NOMO-1 treated with DMSO at 0.1 percent for 48 hours (cell line): ENCODE results near the gene KCNQ2.
"Not testable (repeated sequence)": the region's sequence is repeated elsewhere in the genome, so short reads cannot be mapped to it uniquely, and the experiment has no call there.

Source experiments
- DNase-seq: peaks from one replicate; lab custom pipeline; 2025; ENCODE audit not compliant: unreplicated experiment; lab: John Stamatoyannopoulos, UW

KCNQ2 gene

DNA sequence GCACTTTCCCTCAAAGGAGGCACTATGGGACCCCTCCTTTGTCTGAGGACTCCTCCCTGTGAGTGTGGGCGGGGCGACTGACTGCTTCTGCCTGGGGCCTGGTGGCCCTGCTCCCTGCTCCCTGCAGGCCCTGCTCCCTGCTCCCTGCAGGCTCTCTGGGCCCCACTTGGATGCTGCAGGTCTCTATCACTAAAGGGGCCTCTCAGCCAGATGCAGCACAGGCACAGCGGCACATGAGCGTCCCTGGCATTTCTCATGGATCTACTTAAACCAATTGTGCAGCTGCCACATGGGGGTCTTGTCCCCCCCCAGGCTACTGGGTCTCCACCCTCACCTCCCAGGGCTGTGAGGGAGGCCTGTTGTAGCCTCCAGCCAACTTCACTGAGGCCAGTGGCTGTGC lies 18.6 kb upstream of the KCNQ2 start:
- no peak for DNase-seq

DNA sequence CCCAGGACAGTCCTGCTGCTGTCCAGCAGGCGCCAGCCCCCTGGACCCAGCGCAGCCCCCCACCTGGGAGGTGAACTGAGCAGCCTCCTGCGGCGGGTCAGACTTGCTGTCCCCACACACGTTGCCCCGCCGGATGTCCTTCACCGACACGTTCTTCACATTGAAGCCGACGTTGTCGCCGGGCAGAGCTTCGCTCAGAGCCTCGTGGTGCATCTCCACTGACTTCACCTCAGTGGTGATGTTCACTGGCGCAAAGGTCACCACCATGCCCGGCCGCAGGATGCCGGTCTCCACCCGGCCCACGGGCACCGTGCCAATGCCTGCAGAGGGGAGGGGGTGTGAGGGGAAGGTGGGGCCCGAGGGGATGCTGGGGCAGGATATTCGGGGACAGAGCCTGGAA lies 18.0 kb upstream of the KCNQ2 start:
- no peak for DNase-seq

DNA sequence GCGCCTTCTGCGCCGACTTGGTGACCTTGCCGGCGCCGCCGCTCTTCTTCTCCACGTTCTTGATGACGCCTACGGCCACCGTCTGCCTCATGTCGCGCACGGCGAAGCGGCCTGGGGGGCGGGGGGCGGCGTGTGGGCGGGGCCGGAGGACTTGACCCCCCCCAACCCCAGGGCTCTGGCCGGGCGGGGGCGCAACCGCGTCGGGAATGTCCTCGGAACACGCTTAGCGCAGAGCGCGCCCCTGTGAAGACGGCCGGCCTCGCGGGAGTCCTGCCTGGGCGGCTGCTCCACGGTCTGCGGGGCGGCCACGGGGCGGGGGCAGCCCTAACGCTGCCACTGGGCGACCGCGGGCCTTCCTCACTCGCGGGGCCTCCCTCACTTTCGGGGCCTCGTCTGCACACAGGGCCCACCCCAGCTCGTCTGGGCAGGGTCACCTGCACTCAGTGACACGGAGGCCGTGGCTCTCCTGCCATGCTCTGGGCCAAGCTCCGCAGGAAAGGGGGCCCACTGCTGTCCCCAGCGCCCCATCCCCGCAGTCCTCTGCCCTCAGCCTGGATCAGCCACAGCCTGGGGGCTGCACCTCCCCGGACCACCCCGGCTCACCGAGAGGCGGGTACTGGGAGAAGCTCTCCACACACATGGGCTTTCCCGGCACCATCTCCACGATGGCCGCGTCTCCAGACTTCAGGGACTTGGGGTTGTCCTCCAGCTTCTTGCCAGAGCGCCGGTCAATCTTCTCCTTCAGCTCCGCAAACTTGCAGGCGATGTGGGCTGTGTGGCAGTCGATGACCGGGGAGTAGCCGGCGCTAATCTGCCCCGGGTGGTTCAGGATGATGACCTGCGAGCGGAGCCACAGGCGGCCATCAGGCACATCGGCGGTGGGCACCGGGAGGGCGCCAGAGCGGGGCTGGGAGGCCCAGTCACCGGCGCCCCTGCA lies 16.1 kb upstream of the KCNQ2 start:
- no peak for DNase-seq

DNA sequence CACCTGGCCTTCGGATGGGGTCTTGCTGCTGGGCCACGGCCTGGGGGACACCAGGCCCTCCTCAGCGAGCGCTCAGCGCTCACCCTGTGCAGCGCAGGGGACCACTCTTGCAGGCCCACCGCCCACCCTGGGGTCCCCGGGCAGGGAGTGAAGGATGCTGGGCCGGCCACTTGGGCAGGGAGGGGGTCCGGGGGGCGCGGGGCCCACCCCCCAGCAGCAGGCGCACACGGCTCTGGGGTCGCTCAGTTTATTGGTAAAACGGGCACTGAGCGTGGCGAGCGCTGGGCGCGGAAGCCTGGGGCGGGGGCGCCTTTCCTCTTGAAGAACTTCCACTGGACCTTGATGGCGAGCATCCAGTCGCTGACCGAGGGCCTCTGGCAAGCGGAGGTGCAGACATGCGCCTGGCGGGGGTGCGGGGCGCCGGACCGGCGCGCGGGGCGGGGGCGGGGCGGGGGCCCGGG lies 15.4 kb upstream of the KCNQ2 start:
- DNase-seq = no peak

DNA sequence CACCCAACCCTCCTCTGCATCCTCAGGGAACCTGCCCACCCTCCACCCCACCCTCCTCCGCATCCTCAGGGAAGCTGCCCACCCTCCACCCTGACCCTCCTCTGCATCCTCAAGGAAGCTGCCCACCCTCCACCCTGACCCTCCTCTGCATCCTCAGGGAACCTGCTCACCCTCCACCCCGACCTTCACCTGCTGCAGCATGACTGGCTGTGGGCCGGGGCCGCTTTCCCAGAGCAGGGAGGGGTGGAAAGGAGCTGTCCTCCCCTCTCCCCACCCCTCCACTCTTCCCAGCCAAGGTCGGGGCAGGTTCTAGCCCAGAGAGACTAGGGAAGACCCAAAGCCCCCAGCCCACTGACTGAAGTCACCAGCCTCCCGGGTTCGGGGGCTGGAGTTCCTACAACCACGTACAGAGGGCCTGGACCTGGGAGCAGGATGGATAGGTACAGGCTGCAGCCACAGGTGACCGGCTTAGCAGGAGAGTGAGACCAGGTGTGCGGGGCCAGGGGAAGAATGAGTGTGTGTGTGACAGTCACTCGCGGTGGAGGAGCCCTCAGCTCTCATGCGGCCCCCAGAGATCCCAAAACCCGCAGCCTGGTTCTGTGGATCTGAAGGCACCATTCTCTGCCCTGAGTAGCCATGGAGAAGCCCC lies 14.8 kb upstream of the KCNQ2 start:
- DNase-seq = no peak

DNA sequence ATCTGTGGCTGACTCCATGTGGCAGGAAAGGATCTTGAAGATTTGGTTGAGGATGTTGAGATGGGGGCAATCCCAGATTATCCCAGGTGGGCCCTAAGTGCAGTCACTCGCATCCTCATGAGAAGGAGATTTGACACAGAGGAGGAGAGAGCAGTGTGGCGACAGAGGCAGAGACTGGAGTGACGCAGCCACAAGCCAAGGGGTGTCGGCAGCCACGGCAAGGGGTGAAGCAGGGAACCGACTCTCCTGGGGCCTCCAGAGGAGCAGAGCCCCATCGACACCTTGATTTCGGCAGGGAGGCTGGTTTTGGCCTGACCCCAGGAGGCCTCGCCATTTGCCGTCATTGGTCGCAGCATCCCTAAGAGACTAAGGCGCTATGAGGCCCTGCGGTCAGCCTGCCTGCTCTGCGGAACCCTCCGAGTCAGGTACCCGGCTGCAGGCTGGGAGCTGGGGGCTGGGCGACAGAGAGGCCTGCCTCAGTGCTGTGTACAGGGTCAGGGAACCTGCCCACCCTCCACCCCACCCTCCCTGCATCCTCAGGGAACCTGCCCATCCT lies 13.9 kb upstream of the KCNQ2 start:
- no peak for DNase-seq

DNA sequence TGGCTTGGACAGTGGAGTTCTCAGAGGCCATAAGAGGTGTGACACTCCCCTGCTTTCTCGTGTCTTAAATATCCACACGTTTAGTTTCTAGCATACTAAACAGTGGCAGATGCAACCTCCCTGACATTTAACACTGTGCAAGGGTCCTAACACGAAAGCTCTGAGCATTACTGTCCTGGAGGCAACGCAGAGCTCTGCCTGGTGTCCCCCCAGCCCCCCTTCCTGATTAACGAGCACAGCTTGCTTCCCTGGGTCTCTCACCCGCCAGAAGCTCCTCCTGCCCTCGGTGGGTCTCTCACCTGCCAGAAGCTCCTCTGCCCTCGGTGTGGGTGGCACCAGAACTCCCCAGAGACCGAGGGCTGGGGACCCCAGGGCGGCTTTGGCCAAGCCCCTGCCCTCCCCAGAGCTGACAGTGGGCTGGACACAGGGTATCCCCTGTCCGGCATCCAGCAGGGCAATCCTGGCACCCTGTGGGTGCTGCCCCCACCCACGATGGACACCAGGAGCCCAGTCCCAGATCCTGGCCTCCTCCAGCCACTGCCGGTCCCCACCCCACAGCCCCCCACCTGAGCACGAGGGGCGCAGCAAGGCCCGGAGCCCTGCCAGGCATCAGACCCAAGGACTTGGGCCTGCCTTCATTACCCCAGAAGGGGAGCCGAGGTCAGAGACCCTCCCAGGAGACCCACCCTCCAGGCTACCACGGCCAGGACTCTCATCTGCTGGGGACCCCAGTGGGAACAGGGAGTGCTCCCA lies 12.4 kb upstream of the KCNQ2 start:
- DNase-seq = no peak

DNA sequence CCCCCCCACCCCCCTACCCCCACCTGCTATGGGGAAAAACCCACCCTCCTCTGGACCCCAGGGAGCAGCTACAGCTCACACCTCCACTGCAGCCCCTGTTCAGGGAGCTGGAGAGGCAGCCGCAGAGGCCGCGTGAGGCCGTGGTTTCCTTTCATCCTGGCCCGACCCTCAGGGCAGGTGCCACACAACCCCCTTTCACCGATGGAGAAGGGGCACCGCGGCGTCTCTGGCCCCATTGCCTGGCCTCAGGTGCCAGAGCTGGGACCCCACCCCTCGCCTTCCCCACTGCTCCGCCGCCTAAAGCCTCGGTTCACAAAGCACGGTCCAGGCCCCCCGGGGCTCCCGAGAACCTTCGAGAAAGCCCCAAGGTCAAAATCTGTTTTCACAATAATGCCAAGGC lies 11.8 kb upstream of the KCNQ2 start:
- no peak for DNase-seq

DNA sequence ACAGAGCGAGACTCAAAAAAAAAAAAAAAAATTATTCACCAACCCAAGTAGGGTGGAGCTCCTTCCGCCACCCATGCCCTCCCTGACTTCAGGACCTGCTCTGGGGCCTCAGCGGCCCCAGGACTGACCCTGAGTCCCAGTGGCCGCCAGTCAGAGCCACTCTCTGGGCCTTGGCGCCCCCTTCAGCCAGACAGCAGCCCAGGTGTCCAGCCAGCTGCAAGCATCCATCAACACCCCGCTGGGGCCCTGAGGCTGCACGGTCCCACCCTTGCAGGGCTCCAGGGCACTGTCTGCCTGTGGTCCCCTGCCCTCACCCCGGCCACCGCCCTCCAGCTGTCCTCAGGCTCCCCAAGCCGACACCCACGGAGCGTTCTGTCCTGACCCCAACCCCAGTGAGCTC lies 11.4 kb upstream of the KCNQ2 start:
- DNase-seq = no peak

DNA sequence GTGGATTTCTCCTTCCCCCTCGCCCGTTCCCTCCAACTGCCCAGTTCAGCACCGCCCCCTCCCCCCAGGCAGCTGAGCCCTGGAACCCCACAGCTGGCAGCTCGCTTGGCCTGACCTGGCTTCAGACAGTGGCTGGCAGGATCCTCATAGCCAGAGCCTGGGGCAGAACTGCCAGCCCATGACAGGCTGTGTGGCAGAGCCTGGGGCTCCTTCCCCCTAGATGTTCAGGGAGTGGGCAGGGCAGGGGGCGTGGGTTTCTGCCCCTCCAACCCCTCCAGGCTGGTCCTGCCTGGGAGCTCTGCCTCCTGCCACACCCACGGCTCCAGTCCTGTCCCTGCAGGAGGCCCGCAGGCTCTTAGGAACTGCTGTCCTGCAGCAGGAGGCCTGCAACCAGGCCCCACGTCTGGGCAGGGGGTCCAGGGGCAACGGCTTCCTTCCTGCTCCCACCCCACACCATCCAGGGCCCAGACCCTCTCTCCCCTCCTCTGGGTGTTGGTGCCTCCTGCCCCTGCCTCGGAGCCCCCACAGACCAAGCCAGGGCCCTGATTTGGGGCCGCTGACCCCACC lies 9.6 kb upstream of the KCNQ2 start:
- DNase-seq = no peak

DNA sequence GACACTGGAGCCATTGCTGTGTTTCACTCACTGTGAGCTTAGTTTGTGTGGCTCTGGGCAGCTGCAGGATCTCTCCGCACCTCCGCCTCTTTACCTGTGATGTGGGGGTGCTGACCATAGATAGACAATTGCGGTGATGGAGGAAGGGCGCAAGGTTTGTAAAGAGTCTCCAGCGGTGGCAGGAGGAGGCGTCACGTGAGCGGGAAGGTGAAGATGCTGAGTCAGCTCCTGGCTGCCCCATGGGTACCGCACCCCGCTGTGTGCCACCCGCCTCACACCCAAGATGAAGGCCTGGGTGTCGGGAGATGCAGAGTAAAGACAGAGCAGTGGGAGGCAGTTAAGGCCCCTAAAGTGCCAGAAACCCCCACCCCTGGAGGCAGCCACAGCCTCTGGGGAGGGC lies 9.0 kb upstream of the KCNQ2 start:
- DNase-seq = no peak

DNA sequence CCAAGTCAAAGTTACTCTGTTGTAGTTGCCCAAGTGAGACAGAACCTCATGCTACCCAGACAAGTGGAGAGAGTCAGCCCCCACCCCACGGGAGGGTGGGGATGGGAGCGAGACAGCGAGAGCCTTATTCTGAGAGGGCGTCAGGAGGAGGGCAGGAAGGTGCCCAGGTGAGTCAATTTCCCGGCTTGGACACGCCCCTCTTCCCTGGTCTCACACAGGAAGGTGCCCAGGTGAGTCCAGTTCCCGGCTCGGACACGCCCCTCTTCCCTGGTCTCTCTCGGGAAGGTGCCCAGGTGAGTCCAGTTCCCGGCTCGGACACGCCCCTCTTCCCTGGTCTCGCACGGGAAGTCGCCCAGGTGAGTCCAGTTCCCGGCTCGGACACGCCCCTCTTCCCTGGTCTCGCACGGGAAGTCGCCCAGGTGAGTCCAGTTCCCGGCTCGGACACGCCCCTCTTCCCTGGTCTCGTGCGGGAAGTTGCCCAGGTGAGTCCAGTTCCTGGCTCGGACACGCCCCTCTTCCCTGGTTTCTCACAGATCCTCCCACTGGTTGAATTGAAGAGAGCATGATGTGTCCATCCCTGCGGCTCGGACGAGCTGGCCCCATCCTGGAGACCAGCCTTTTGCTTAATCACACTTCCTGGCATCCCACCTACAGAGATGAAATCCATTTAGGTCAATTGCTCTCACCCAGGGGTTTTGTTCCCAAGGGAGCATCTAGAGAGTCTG lies 7.4 kb upstream of the KCNQ2 start:
- not testable (repeated sequence) for DNase-seq

DNA sequence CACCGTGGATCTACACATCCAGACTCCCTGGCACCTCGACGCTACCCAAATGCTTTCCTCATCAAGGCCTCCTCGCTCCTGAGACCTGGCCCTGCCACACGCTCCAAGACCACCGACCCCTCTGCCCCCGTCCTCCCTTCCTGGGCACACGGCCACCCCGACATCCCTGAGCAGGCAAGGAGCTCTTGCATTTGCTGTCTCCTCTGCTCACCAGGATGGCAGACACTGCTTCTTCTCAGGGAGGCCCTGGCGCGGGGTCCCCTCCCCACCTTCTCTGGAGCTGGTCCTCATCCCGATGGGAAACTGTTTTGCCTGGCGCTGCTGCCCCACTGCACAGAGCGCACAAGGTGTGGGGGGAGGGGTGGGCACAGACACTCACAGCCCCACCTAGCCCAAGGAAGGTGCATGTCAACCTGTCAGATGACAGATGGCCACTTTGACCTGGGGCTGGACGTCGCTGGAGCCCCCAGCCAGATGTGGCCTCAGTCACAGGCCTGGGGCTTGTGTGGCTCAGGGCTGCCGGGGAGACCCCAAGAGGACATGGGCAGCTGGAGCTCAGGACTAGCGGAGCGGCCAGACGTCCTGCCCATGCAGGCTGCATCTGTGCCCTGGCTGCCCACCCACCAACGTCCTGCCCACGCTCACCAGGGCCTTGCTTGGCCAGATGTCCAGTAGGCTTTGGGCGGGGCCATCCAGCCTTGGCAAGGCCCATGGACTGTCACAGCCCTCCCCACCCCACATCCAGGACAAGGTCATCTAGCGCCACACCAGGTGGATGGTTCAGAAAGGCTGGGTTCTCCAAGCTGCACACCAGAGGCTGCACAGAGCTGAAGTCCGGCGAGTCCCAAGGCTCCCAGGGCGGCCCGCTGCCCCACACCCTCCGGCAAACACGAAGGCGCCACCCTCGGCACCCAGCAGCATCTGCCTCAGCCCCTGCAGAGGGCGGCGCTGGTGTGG lies 6.2 kb upstream of the KCNQ2 start:
- DNase-seq = no peak

DNA sequence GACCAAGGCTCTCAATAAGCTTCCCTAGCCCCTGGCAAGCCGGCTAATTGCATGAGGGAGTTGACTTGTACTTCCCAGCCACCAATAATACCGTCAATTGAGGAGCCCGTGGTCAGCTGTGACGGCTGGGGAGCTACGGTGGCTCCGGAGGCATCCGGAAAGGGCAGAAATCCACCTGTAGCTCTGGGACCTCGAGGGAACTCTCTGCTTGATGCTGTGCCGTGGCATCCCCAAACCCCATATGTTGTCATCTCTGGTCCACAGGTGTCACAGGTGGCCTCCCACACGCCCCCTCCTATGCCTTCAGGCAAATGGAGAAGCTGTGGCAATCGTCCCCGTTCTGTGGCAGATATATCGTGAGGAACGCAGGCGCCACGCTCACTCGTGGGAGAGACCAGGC lies 5.5 kb upstream of the KCNQ2 start:
- DNase-seq = no peak

DNA sequence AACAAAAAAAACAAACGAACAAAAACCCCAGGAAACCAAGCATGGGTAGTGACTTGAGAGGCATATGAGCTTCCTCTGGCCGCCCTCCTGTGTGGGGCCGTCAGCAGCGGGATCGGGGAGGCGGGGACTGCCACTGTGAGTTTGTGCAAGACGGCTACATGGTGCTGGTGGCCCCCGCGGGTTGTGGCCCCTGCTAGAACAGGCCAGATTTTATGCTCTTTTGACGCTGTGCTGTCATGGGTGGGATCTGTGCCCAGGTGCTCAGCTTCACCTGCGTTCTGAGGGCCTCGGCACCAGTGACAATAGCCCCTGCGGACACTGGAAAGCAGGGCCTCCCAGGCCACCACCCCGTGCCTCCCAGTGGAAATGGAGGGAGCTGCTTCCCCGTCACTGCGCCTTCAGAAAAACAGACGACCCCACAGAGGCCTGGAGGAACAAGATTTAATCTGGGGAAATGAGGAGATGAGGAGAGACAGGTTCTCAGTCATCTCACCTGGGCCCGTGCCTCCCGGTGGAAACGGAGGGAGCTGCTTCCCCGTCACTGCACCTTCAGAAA lies 4.7 kb upstream of the KCNQ2 start:
- DNase-seq = no peak

DNA sequence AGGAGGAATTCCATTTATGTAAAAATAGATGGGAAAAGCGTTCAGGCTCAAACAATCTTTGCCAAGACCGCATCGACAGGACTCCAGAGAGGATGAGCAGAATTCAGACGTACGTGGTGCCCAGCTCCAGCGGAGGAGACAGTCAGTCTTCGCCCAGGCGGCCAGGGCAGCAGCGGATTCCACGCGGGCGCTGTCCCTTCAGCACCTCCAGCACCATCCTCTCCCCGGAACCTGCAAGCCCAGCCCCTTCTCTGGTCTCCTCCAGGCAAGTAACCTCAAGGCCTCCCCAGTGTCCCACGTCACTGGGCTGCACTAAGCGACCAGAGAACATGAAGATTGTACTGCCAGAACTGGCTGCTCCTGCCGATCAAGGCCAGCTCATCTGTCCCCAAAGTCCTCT lies 2.8 kb upstream of the KCNQ2 start:
- DNase-seq = no peak

DNA sequence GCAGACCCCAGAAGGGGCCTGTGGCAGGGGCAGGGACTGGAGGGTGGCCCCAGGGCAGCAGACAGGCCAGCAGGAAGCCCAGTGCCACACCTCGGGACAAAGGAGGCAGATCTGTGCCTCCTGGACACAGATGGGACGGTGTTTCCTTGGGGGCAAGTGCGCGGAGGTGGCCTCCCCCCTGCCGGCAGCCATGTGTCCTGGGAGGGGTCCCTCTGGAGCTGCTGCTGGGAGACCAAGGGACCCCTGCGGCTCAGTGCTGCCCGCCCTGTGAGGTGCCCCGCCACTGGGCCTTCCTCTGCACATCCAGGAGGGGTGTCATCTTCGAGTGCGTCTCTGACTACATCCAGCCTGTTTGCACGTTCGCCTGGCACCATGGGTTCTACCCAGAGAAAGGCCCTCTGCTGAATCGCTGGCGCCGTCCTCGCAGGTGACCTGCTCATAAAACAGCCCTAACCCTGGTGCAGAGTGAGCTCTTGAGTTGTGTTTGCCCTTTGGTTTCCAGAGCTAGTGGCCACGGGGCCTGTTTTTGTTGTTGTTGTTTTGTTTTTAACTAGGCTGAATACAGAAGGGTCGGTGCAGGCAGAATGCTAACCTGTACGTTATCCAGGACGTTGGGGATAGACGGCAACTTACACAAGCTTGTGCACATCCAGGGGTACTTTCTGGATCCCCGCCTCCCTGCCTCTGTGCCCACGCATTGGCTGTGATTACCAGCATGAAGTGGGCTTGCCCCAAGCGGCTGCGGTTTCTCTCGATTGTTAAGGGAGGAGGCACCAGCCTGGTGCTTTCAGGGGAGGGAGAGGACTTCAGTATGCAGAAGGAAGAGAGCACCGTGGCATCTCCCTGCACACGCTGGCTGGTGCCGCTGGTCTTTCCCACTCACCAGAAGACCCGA lies 1.3 kb upstream of the KCNQ2 start:
- DNase-seq = peak; percentile 10

DNA sequence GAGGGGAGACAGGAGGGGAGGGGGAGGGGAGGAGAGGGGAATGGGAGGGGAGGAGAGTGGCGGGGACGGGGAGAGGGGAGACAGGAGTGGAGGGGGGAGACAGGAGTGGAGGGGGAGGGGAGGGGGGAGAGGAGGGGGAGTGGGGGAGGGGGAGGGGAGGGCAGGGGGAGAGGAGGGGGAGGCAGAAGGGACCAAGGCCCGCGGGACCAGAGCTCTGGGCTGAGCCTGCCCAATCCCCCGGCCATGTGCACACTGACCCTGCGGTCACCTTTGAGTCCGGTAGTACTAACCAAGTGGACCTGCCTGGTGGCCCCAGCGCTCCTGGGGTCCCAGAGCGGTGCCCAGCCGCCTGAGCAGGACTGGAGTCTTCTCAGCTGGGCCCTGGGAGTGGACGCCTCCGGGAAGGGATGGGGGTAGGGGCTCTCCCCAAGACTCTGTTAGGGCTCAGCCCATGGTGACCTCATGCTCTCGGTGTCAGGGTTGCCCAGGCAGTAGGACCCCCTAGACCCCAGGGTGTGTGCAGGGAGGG lies 471 bp upstream of the KCNQ2 start:
- DNase-seq = no peak
